ENCODE results near the gene RGS1. TPM values are rescaled to one million over a fixed set of nuclear protein-coding genes. Genes with fewer than 3 reads are reported as not detected.
A peak's percentile ranks its signal among the peaks of the same experiment; 100 is the strongest.

Gene RGS1
- total RNA-seq, 1 experiment from 2014 or later = not detected

DNA sequence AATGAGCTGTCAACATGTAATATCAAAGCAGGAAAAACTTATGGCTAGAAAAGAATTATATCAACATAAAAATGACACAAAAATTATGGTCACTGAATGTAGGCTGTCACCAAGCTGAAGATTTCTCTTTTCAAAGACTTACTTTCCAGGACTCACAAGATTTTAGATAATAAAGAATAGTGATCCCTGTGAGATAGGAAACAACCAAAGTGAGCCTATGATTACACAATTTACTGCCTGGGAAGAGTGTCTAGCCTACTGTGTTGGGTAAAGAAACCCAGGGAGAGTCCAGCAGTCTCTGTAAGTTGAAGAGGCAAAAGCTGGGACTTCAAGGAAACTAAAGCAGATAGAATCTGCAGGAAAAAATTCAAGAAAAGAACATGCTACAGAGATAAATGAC is 20.2 kb upstream of the RGS1 start:
- no peak overlapping the region for H3K4me3 Mint-ChIP-seq
- H3T11ph ChIP-seq (ENCODE audit: low read length) = no peak overlapping the region
- peak overlapping the region in 1 of 3 experiments; percentile 8; a peak in 1 of 7 replicates for H3K27ac Mint-ChIP-seq
- H3K27me3 ChIP-seq (ENCODE audit: insufficient read depth, low read length) = no peaks in the 10 kb centered on the region
- H3K23me2 ChIP-seq (ENCODE audit: insufficient read length, low read depth, low read length, poor library complexity, severe bottlenecking) = no peaks in the 10 kb centered on the region
- H3K79me1 ChIP-seq (ENCODE audit: insufficient read depth, low read depth, low read length, poor library complexity, severe bottlenecking) = no peaks in the 10 kb centered on the region
- H4K20me1 ChIP-seq (ENCODE audit: control insufficient read depth, insufficient read depth, insufficient read length) = no peaks in the 10 kb centered on the region
- H3K18ac ChIP-seq (ENCODE audit: insufficient read length, low read depth, low read length) = no peak overlapping the region
- no peak overlapping the region for H4K91ac ChIP-seq (ENCODE audit: insufficient read length, low read depth, low read length)
- no peaks in the 10 kb centered on the region; the same call in 1 of the 2 replicates for H3K4me1 ChIP-seq (ENCODE audit: insufficient read depth, low read length)
- no peak overlapping the region for H3K4me2 ChIP-seq (ENCODE audit: insufficient read depth, insufficient read length, low read length)
- H2BK20ac ChIP-seq (ENCODE audit: low read depth, low read length, poor library complexity, severe bottlenecking) = no peak overlapping the region
- H3K79me2 ChIP-seq (ENCODE audit: insufficient read depth, low read length) = no peaks in the 10 kb centered on the region
- H3K9me3 ChIP-seq (ENCODE audit: control insufficient read depth, low read depth, low read length) = no peaks in the 10 kb centered on the region
- no peak overlapping the region for H3K14ac ChIP-seq (ENCODE audit: insufficient read depth, low read length)
- no peak overlapping the region for H2AFZ ChIP-seq (ENCODE audit: low read length)
- no peak overlapping the region for H3K4ac ChIP-seq (ENCODE audit: low read depth, low read length)
- H4K5ac ChIP-seq (ENCODE audit: insufficient read length, low read depth, low read length) = no peak overlapping the region
- no peak overlapping the region for H3K23ac ChIP-seq (ENCODE audit: insufficient read length, low read depth, low read length)
- no peak overlapping the region for H2BK120ac ChIP-seq (ENCODE audit: low read depth, low read length, poor library complexity, severe bottlenecking)
- H3K27ac ChIP-seq (ENCODE audit: insufficient read length, low read depth, low read length) = no peak overlapping the region
- TF ChIP-seq CTCF (conservative IDR thresholded peaks at IDR 0.05) = no peak
- H3K36me3 Mint-ChIP-seq (ENCODE audit: insufficient read depth in 1 of 3, low read depth in 3 of 3) = no peaks in the 10 kb centered on the region
- H2BK12ac ChIP-seq (ENCODE audit: insufficient read length, low read depth, low read length) = no peak overlapping the region
- H3K9ac ChIP-seq (ENCODE audit: extremely low read depth, insufficient read length, low read length) = no peak overlapping the region
- H3K56ac ChIP-seq (ENCODE audit: insufficient read length, low read depth, low read length) = no peak overlapping the region
- H2AK5ac ChIP-seq (ENCODE audit: insufficient read length, low read length) = no peak overlapping the region
- peaks cover 6 to 12% of the 10 kb centered on the region in 2 experiments for H3K4me1 Mint-ChIP-seq
- no peak for DNase-seq
- H2BK15ac ChIP-seq (ENCODE audit: low read depth, low read length) = no peak overlapping the region
- no peak overlapping the region for H4K8ac ChIP-seq (replicated peaks; ENCODE audit: insufficient read length, low read depth, low read length)
- no peak overlapping the region for H2BK5ac ChIP-seq (ENCODE audit: insufficient read length, low read length)
- H3K9me3 Mint-ChIP-seq = no peaks in the 10 kb centered on the region
- H3K27me3 Mint-ChIP-seq (ENCODE audit: low read depth) = no peaks in the 10 kb centered on the region
